IPS DF 6.9 (cell line): Measurements from ENCODE around the gene CMTM4.

Experiments
- DNase-seq: peaks from one replicate; pipeline ENCODE4 v3.0.0-alpha.2; 2013; ENCODE audit warnings: low read depth, low spot score
- H3K27ac ChIP-seq: one replicate; pipeline ENCODE4 v1.5.1; 2013; ENCODE audit warnings: low read length, control low read depth
- H3K27me3 ChIP-seq: 2 replicates; pipeline ENCODE4 v1.6.1; 2013; ENCODE audit warnings: mild to moderate bottlenecking, low read length; ENCODE audit not compliant: control insufficient read depth, insufficient read depth
- H3K36me3 ChIP-seq: 2 replicates; pipeline ENCODE4 v1.6.1; 2013; ENCODE audit warnings: low read length; ENCODE audit not compliant: control insufficient read depth, insufficient read depth
- H3K4me1 ChIP-seq: 2 replicates; pipeline ENCODE4 v1.6.1; 2013; ENCODE audit warnings: low read length; ENCODE audit not compliant: control insufficient read depth, insufficient read depth
- H3K4me3 ChIP-seq: 2 replicates; pipeline ENCODE4 v1.5.1; 2013; ENCODE audit warnings: mild to moderate bottlenecking, low read length
- H3K9me3 ChIP-seq: 2 replicates; pipeline ENCODE4 v1.6.1; 2013; ENCODE audit warnings: low read length, inconsistent platforms; ENCODE audit not compliant: control insufficient read depth, insufficient read depth
- WGBS: extraction: QIAGEN DNeasy Blood & Tissue Kit; methylation state at CpG from one replicate; pipeline ENCODE4 v1.1.7; 2013; ENCODE audit warnings: mixed read lengths, missing lambda C conversion rate; ENCODE audit not compliant: insufficient read length, insufficient coverage; 5-methylcytosine and 5-hydroxymethylcytosine counted together

CMTM4 gene

DNA sequence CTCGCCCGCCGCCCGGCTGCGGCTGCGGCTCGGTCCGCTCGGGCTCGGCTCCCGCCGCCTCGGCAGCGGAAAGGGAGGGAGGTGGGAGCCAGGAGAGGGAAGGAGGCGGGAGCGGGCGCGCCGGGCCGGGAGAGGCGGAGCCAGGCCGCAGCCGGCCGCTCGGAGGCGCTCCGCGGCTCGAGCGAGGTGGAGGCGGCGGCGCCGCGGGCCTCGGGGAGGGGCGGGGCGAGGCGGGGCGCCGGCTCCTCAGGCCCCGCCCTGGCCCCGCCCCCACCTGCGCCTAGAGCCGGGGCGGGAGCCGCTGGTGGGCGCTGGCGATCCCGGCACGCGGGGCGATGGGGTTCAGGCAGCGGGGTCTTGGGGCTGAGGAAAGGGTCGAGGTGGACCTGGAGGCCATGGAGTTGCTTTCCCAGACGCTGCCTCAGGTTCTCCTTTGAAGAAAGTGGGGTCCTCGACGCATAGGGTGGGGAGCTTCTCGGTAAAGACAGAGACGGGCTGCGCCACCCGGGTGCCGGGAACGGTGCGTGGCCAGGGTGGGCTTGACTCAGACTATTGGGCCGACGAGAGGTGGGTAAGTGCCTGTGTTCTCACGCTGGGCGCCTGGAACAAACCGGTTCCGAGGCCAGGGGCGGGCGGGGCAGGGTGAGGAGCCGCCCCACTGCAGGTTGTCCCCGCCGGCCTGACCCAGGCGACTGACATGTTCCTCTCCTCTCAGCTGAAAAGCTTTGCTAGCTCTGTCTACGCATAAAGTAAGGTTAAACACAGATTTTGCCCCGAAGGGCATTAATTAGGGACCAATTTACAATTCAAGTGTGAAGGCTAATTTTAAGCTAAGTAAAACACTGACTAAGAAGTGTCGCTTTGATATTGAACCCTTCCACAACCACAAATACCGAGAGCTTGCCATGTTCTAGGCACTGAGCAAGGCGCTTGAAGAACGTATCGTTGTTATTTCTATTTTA, at the start of gene CMTM4:
CMTM4 (minus strand) TSS at position 75 of the 962 bp plus-strand sequence. CDS start 218 bp downstream, outside the sequence.
- DNase-seq = no peak
- H3K27me3 ChIP-seq = no peaks in the 10 kb centered on the region
- peak within 1 kb of the TSS; percentile 79; the same call in 1 of the 2 replicates for H3K4me3 ChIP-seq
- WGBS = no CpG with 5 or more reads among the region's 84 CpGs
- no peaks in the 10 kb centered on the region for H3K9me3 ChIP-seq
- H3K36me3 ChIP-seq = no peaks in the 10 kb centered on the region
- H3K4me1 ChIP-seq = peaks cover 3% of the 10 kb centered on the region; the same call in 1 of the 2 replicates
- no peak within 1 kb of the TSS for H3K27ac ChIP-seq

DNA sequence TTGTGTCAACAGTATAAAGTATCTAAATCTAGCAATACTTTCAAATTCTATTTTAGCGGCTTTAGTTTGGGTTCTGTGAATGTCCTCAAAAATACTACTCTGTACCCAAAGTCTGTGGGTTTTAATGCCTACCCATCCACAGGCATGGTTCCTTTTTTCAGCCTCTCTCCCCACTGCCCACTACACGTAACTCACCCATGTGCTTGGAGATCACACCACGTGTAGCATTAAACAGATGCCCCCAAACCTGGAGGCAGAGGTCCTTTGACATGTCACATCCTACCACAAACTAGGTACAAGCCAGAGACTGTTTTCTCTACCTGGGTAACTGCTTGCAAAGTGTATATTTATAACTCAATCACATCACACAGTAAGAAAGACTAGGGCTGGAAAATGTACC, 49.5 kb upstream of the CMTM4 start:
- Histone ChIP-seq H3K36me3 (peaks cover 22% of the 10 kb centered on the region), H3K4me1 (0 out of 2 replicates have a peak, but pooled peaks cover 2% of the 10 kb centered on the region), H3K27ac (no peak overlapping the region), H3K9me3 (no peaks in the 10 kb centered on the region), H3K4me3 (no peak overlapping the region), H3K27me3 (no peaks in the 10 kb centered on the region)
- DNase-seq = no peak
- no CpG with 5 or more reads among the region's 3 CpGs for WGBS

DNA sequence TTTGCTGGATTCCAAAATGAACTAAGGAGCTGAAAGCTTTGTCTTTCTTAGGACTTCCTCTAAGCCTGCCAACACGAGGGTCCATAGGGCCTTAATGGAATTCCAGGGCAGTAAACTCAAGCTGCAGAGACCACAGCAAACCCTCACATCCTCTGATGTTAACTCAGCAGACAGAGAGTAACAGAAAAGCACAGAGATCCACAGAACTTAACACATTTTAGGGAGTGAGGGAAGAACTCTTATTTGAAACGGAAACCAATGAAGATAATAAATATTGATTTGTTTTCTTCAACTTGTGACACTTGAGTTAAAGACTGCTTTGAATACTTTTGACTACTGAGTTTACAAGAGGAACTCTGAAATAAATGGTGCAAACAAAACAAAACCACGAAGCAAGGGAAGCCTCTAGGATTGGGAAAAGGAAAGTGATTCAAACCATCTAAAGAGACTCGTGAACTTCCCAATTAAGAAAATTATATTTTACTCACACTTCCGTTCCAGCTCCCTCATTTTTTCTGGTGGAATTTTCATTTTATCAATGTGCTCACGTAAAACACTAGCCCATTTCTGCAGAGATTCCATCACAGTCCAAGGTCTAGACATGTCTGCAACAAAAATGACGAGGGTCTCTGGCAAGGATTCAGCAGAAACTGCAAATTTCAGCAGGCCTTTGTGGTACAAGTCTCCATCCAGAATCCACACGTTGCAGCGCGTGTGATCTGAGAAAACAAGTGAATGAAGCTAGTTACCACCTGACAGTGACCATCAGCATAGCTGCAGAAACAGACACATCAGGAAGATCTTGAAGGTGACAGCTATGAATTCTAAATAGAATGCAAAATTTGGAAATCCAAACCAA, 45.6 kb upstream of the CMTM4 start:
- no peaks in the 10 kb centered on the region for H3K27me3 ChIP-seq

DNA sequence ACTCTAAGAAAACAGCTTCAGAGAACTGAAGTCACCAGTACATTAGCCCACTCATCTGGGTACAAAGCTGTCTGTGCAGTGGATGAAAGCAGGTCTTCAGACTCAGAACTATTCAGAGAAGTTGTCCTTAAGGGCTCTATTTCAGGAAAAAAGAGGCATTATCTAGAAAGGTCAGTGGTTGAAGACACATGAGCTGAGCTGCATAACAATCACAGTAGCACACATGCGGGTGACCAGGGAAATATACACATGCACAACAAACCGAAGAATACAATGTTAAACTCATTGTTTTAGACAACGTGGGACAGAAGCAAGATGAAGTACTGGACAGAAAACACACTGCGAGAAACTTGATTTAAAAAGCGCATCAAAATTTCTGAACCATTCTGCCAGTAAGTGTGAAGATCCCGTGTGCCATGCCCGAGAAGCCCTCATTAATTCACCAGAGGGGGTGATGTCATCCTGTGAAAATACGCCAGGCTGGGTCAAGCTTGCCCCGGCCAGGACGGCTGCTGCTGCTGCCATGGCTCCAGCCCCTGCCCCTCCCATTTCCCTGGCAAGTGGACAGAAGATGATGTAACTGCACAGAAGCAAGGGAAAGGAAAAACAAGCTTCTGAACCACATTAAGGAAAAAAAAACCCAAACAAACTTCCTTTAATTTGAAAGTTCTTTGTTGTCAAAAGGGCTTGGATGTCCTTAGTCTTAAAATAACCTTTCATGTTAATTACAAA, 44.8 kb upstream of the CMTM4 start:
- Histone ChIP-seq H3K27ac (no peak overlapping the region), H3K27me3 (no peaks in the 10 kb centered on the region), H3K9me3 (no peaks in the 10 kb centered on the region), H3K4me3 (no peak overlapping the region), H3K4me1 (no peaks in the 10 kb centered on the region), H3K36me3 (peaks cover 12% of the 10 kb centered on the region)
- no peak for DNase-seq
- no CpG with 5 or more reads among the region's 10 CpGs for WGBS

More for the DNA sequence above, 45.6 kb upstream of the CMTM4 start:
- no peak for DNase-seq
- Histone ChIP-seq H3K36me3 (peaks cover 17% of the 10 kb centered on the region), H3K4me3 (no peak overlapping the region), H3K9me3 (no peaks in the 10 kb centered on the region), H3K4me1 (no peaks in the 10 kb centered on the region), H3K27ac (no peak overlapping the region)
- WGBS = no CpG with 5 or more reads among the region's 10 CpGs

DNA sequence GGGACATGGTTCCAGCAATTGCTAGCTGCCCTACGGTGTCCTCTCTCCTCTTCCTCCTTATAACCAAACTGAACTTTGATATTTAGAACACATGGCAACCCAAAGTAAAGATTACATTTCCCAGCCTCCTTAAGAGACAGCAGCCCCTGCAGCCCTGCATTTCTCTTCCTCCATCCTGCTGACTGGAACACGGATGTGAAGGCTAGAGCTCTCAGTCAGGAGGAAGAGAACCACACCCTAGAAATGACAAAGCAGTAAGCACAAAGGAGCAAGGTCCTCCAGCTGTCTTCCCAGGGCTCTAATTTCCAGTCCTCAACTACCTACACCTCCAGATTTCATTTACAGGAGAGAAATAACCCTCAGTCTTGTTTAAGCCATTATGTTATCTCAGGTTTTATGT, 44.0 kb upstream of the CMTM4 start:
- DNase-seq = no peak
- H3K36me3 ChIP-seq = peaks cover 16% of the 10 kb centered on the region
- no peak overlapping the region for H3K4me3 ChIP-seq
- H3K9me3 ChIP-seq = no peaks in the 10 kb centered on the region
- WGBS = no CpG with 5 or more reads among the region's 2 CpGs
- H3K27ac ChIP-seq = no peak overlapping the region
- no peaks in the 10 kb centered on the region for H3K4me1 ChIP-seq
- no peaks in the 10 kb centered on the region for H3K27me3 ChIP-seq

DNA sequence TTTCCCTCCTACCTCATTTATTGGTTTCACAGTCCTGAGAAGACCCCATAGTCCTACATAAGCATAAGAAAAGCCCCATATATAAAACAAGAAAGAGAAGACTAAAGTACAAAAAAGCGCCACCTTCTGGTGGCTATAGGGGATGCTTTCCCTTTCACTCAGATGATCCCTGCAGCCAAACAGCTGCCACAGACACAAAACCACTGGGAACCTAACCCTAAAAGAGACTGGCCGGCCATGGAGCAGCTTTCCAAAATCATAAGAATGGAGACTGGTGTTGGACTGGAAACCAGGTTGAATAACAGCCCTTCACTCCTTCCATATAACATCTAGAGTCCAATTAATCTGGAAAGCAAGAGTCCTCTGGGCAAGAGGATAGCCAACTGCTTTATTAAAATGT, 43.5 kb upstream of the CMTM4 start:
- Histone ChIP-seq H3K36me3 (peaks cover 13% of the 10 kb centered on the region), H3K4me1 (no peaks in the 10 kb centered on the region), H3K27me3 (no peaks in the 10 kb centered on the region), H3K27ac (no peak overlapping the region), H3K4me3 (no peak overlapping the region), H3K9me3 (no peaks in the 10 kb centered on the region)
- DNase-seq = no peak
- no CpG with 5 or more reads among the region's 2 CpGs for WGBS

DNA sequence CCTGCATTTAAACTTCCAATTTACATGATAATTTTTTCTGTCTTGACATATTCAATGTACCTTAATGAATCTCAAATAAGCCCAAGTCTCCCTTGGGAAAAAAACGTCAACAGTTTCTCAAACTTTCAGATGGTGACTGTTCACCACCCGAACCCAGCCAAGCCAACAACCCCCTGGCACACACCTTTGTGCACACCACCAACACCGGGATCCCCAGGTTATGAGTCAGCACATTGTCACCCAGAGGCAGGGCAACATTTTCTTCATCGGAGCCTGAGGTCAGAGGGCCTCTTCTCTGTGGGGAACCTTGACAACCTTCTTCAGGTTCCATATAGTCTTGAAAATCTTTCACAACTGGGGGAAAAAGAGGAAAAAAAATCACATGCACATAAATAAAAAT, 39.3 kb upstream of the CMTM4 start:
- H3K9me3 ChIP-seq = no peaks in the 10 kb centered on the region
- no peaks in the 10 kb centered on the region for H3K27me3 ChIP-seq
- DNase-seq = no peak
- no peak overlapping the region for H3K4me3 ChIP-seq
- no CpG with 5 or more reads among the region's 4 CpGs for WGBS
- H3K4me1 ChIP-seq = no peaks in the 10 kb centered on the region
- H3K36me3 ChIP-seq = peaks cover 22% of the 10 kb centered on the region; the same call in 1 of the 2 replicates
- H3K27ac ChIP-seq = no peak overlapping the region

DNA sequence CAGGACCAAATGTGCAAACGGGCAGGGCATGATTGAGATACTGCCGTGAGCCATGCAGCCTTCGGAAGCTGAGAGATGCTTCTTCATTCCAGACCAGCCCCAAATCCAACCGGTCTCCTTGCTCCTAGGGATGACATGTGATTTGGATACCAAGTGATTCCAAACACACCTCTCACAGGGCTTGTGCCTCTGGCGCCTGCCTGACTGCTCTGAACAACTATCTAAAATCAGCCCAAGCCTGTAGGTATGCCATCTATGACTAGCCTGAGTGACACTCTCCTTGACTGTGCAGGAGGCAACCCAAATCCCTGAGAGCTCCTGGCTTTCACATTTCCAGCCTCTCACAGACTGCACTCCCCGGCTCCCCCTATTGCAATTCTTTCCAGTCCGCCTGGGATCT, 34.6 kb upstream of the CMTM4 start:
- H3K27me3 ChIP-seq = no peaks in the 10 kb centered on the region

DNA sequence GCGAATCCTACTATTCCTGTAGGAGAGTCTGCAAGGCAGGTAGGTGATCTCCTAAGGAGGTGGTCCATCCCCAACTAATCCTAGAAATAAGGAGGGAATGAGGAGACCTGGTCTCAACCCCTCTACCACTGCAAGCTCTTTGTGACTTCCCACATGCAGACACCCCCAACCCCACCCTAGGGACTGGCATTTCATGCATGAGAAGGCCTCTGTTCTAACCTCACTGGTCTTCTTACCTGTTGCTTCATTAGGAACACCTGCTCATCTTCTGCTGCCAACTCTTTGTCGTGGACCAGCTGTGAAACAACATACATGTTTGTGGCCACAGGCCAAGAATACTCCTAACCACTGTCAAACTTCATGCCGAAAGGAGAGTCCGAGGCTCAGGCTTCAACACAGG, 32.3 kb upstream of the CMTM4 start:
- Histone ChIP-seq H3K36me3 (peaks cover 43% of the 10 kb centered on the region), H3K27ac (no peak overlapping the region)
- WGBS = no CpG with 5 or more reads among the region's 4 CpGs

More for the DNA sequence above, 34.6 kb upstream of the CMTM4 start:
- no peaks in the 10 kb centered on the region for H3K9me3 ChIP-seq
- H3K36me3 ChIP-seq = peaks cover 34% of the 10 kb centered on the region; the same call in 1 of the 2 replicates
- no peak overlapping the region for H3K4me3 ChIP-seq
- no peak overlapping the region for H3K27ac ChIP-seq
- peaks cover 3% of the 10 kb centered on the region; the same call in 1 of the 2 replicates for H3K4me1 ChIP-seq
- no peak for DNase-seq
- no CpG with 5 or more reads among the region's 7 CpGs for WGBS

More for the DNA sequence above, 32.3 kb upstream of the CMTM4 start:
- Histone ChIP-seq H3K4me3 (no peak overlapping the region), H3K9me3 (no peaks in the 10 kb centered on the region), H3K4me1 (peaks cover 3% of the 10 kb centered on the region; the same call in 1 of the 2 replicates), H3K27me3 (no peaks in the 10 kb centered on the region)
- DNase-seq = no peak
